ENCODE data around the gene RPH3AL. TPM values are rescaled to one million over a fixed set of nuclear protein-coding genes. Genes with fewer than 3 reads are reported as not detected.

RPH3AL gene
- total RNA-seq, 4 donors from 2014 or later: 9.6 to 62.4 (median 41.9) TPM

- peaks cover 0 to 24% of the 10 kb centered on the region in 2 donors for H3K27me3 ChIP-seq
- H3K27ac ChIP-seq: no peak overlapping the region
- no peak overlapping the region for H3K4me3 ChIP-seq
- no peak for TF ChIP-seq POLR2A (IDR thresholded peaks at IDR 0.05)
- no peak for TF ChIP-seq EP300 (IDR thresholded peaks at IDR 0.05)
- TF ChIP-seq CTCF (IDR thresholded peaks at IDR 0.05): no peak
- no peak for DNase-seq (ENCODE audit: low spot score in 2 of 2)
- WGBS, 2 donors: 49 to 68% methylated on average over 20 to 29 of the region's 31 CpGs
- H3K9me3 ChIP-seq: no peaks in the 10 kb centered on the region
- H3K36me3 ChIP-seq: no peaks in the 10 kb centered on the region
- peaks cover 0 to 6% (median 0%) of the 10 kb centered on the region in 4 donors for H3K4me1 ChIP-seq
Measured at GRCh38 chr17:193841-194806, 158.5 kb downstream of the RPH3AL start.

GRCh38 chr17:193426-193810 is 159.2 kb downstream of the RPH3AL start:
- TF ChIP-seq CTCF (IDR thresholded peaks at IDR 0.05) (no peak), POLR2A (IDR thresholded peaks at IDR 0.05) (no peak), EP300 (IDR thresholded peaks at IDR 0.05) (no peak)
- Histone ChIP-seq H3K4me1 (no peaks in the 10 kb centered on the region), H3K27me3 (peaks cover 0 to 24% of the 10 kb centered on the region in 2 donors), H3K4me3 (no peak overlapping the region), H3K36me3 (no peaks in the 10 kb centered on the region), H3K27ac (no peak overlapping the region), H3K9me3 (no peaks in the 10 kb centered on the region)
- WGBS, 2 donors: 91 to 100% methylated on average over 7 to 8 of the region's 8 CpGs
- DNase-seq (ENCODE audit: low spot score in 2 of 2): no peak

- H3K36me3 ChIP-seq: no peaks in the 10 kb centered on the region
- no peak overlapping the region for H3K4me3 ChIP-seq
- peaks cover 0 to 24% of the 10 kb centered on the region in 2 donors for H3K27me3 ChIP-seq
- 73 to 84% methylated on average over 10 to 14 of the region's 21 CpGs for WGBS, 2 donors
- no peak overlapping the region for H3K27ac ChIP-seq
- no peaks in the 10 kb centered on the region for H3K9me3 ChIP-seq
- H3K4me1 ChIP-seq: no peaks in the 10 kb centered on the region
- no peak for DNase-seq (ENCODE audit: low spot score in 2 of 2)
- no peak for TF ChIP-seq EP300 (IDR thresholded peaks at IDR 0.05)
Measured at GRCh38 chr17:192666-193425, 159.8 kb downstream of the RPH3AL start.

GRCh38 chr17:189444-189843 is 163.2 kb downstream of the RPH3AL start:
- Histone ChIP-seq H3K4me1 (no peaks in the 10 kb centered on the region), H3K36me3 (no peaks in the 10 kb centered on the region), H3K27me3 (peaks cover 0 to 11% of the 10 kb centered on the region in 2 donors), H3K9me3 (no peaks in the 10 kb centered on the region), H3K27ac (no peak overlapping the region), H3K4me3 (no peak overlapping the region)
- TF ChIP-seq CTCF (IDR thresholded peaks at IDR 0.05): no peak
- TF ChIP-seq POLR2A (IDR thresholded peaks at IDR 0.05): no peak
- no peak for TF ChIP-seq EP300 (IDR thresholded peaks at IDR 0.05)
- WGBS, 2 donors: 78% methylated on average over 7 of the region's 7 CpGs
- DNase-seq (ENCODE audit: low spot score in 2 of 2): no peak

GRCh38 chr17:187130-187529 is 165.5 kb downstream of the RPH3AL start:
- peaks cover 0 to 22% of the 10 kb centered on the region in 2 donors for H3K27me3 ChIP-seq
- no peak for DNase-seq (ENCODE audit: low spot score in 2 of 2)
- H3K4me3 ChIP-seq: no peak overlapping the region
- TF ChIP-seq CTCF (IDR thresholded peaks at IDR 0.05) (no peak), EP300 (IDR thresholded peaks at IDR 0.05) (no peak), POLR2A (IDR thresholded peaks at IDR 0.05) (no peak)
- WGBS, 2 donors: 50 to 54% methylated on average over 2 of the region's 2 CpGs
- H3K27ac ChIP-seq: no peak overlapping the region
- H3K4me1 ChIP-seq: peaks cover 0 to under 1% (median 0%) of the 10 kb centered on the region in 4 donors
- no peaks in the 10 kb centered on the region for H3K36me3 ChIP-seq
- H3K9me3 ChIP-seq: no peaks in the 10 kb centered on the region

Data from tibial nerve (tissue), 4 donors.